CD4-positive, alpha-beta T cell treated with Interleukin-15 for 1 hour (primary cell): ENCODE measurements around the gene POLDIP3.
A peak's percentile ranks its signal among the peaks of the same experiment; 100 is the strongest.
"Not testable (repeated sequence)": the region's sequence is repeated elsewhere in the genome, so short reads cannot be mapped to it uniquely, and the experiment has no call there.

Experiments
- DNase-seq: peaks from one replicate; pipeline ENCODE4 v3.0.0-alpha.2; 2020

Gene POLDIP3

GRCh38 chr22:42549331-42550060, 65.2 kb downstream of the POLDIP3 start:
- DNase-seq: no peak

GRCh38 chr22:42548597-42549330, 65.9 kb downstream of the POLDIP3 start:
- no peak for DNase-seq

GRCh38 chr22:42548126-42548525, 66.6 kb downstream of the POLDIP3 start:
- not testable (repeated sequence) for DNase-seq

DNA sequence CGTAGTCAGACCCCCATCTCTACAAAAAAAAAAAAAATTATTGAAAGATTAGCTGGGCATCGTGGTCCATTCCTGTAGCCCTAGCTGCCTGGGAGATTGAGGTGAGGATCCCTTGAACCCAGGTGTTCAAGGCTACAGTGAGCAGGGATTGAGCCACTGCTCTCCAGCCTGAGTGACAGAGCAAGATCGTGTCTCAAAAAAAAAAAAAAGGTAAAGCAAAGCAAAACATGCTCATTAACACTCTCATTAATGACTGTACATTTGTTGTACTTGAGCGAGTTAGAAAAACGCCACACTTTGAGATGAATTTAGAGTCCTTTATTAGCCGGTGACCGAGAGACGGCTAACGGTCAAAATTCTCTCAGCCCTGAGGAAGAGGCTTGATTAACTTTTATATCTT, 67.1 kb downstream of the POLDIP3 start:
- DNase-seq: no peak

DNA sequence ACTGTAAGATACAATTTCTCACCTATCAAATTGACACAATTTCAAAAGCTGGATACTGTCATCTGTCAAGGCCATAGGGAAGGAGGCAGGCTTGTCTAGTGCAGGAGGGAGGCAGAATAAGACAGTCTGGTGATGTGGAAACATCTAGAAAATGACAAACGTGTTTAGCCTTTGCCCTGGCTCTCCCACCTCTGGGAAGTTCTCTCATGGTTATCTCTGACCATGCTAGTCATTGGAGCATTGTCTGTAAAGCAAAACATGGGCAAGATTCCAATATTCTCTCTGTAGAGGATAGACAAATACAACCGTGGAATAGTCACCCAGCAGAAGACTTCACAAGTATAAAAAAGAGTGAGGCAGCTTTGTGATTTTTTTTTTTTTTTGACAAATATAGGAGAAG, 70.0 kb downstream of the POLDIP3 start:
- DNase-seq: no peak

- DNase-seq: peak; percentile 44
These were observed 75.4 kb downstream of the POLDIP3 start for GRCh38 chr22:42539236-42539771.

- not testable (repeated sequence) for DNase-seq
These were observed 77.4 kb downstream of the POLDIP3 start for GRCh38 chr22:42537199-42537831.

DNA sequence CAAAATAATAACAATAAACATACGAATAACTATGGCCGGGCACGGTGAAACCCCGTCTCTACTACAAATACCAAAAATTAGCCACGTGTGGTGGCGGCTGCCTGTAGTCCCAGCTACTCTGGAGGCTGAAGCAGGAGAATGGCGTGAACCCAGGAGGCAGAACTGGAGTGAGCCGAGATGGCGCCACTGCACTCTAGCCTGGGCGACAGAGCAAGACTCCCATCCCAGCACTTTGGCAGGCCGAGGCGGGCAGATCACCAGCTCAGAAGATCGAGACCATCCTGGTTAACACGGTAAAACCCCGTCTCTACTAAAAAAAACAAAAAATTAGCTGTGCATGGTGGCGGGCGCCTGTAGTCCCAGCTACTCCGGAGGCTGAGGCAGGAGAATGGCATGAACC, 78.0 kb downstream of the POLDIP3 start:
- not testable (repeated sequence) for DNase-seq

GRCh38 chr22:42536166-42536565, 78.5 kb downstream of the POLDIP3 start:
- no peak for DNase-seq

- not testable (repeated sequence) for DNase-seq
These were observed 79.5 kb downstream of the POLDIP3 start for GRCh38 chr22:42535082-42535731.
